K562 (cell line): ENCODE measurements around the gene PAPOLB. TPM values are rescaled to one million over a fixed set of nuclear protein-coding genes. Genes with fewer than 3 reads are reported as not detected.

Experiments used
- ATAC-seq: fragments of 200-7000 bp; cut with Tn5 transposase; 3 replicates; pipeline ENCODE4 v1.9.1; 2020; ENCODE audit warnings: moderate library complexity
- BruUV-seq: library from RNA; stranded (reverse); fragments of 400-500 nt; replicated peaks from 2 replicates; lab custom pipeline; 2021; lab: Mats Ljungman, UMichigan
- CTCF ChIA-PET: fragments of 300-600 bp; formaldehyde crosslinking; extraction: SDS; loops from one replicate; lab custom pipeline; 2021; ENCODE audit warnings: low intra/inter-chr PET ratio; lab: Yijun Ruan, JAX
- POLR2A ChIA-PET: fragments of 300-600, 350-650 bp; sonication (Branson Sonifier 250); formaldehyde crosslinking; extraction: SDS; loops from one replicate; lab custom pipeline; 2021; ENCODE audit warnings: antibody characterized with exemption, inconsistent platforms; lab: Yijun Ruan, JAX
- DNase-seq, 4 experiments: peaks; one replicate each; pipeline versions ENCODE4 v3.0.0 to v3.0.0-alpha.2; 2011 to 2018; ENCODE audit warnings: low spot score in 3 of 4, mixed read lengths in 3 of 4; ENCODE audit errors: extremely low read depth in 1 of 4
- FAIRE-seq: peaks from 2 replicates; lab custom pipeline; 2011; peaks lifted over from hg19 to GRCh38; lab: Jason Lieb, UNC
- H2AFZ ChIP-seq: 2 replicates; pipeline ENCODE4 v1.6.0; 2011; ENCODE audit warnings: low read depth, low read length, control low read depth, inconsistent platforms
- H3K27ac ChIP-seq: fragments of 200-600 bp; 3 replicates; pipeline ENCODE4 v1.8.0; 2011; ENCODE audit warnings: low read depth, mild to moderate bottlenecking, control low read depth, inconsistent platforms, low read length, moderate library complexity, mixed read lengths; ENCODE audit errors: extremely low read depth
- H3K27me3 ChIP-seq, 2 experiments: fragments of 300-600 bp in 1 of 2; 2 replicates in 1 of 2; 3 replicates in 1 of 2; pipeline versions ENCODE4 v1.6.0 to v1.8.0; 2011; ENCODE audit warnings: inconsistent platforms in 2 of 2, low read length in 2 of 2, mild to moderate bottlenecking in 1 of 2, mixed read lengths in 1 of 2, moderate library complexity in 1 of 2; ENCODE audit not compliant: control insufficient read depth in 2 of 2, insufficient read depth in 2 of 2
- H3K36me3 ChIP-seq: fragments of 300-600 bp; 3 replicates; pipeline ENCODE4 v1.8.0; 2011; ENCODE audit warnings: mild to moderate bottlenecking, low read length, inconsistent platforms; ENCODE audit not compliant: control insufficient read depth, insufficient read depth
- H3K4me1 ChIP-seq, 2 experiments: fragments of 200-600 bp in 1 of 2; replicated peaks in 1 of 2; 2 replicates in 1 of 2; 3 replicates in 1 of 2; pipeline versions ENCODE4 v1.5.1 to v1.8.0; 2011; ENCODE audit warnings: inconsistent platforms in 2 of 2, low read length in 2 of 2, mild to moderate bottlenecking in 1 of 2, mixed read lengths in 1 of 2, moderate library complexity in 1 of 2; ENCODE audit not compliant: control insufficient read depth in 2 of 2, insufficient read depth in 2 of 2
- H3K4me2 ChIP-seq: 2 replicates; pipeline ENCODE4 v1.6.1; 2011; ENCODE audit warnings: low read length, control low read depth, inconsistent platforms, mixed read lengths; ENCODE audit not compliant: insufficient read depth
- H3K4me3 ChIP-seq: fragments of 200-600 bp; sonication (generic), shearing (Covaris generic); 2 replicates; pipeline ENCODE4 v1.5.1; 2016; ENCODE audit warnings: control low read depth, inconsistent platforms
- H3K79me2 ChIP-seq: fragments of 200-600 bp; 3 replicates; pipeline ENCODE4 v1.8.0; 2011; ENCODE audit warnings: low read length, inconsistent platforms; ENCODE audit not compliant: control insufficient read depth, insufficient read depth
- H3K9ac ChIP-seq, 2 experiments: 2 replicates each; pipeline versions ENCODE4 v1.6.0 to v1.6.1; 2011; ENCODE audit warnings: low read depth in 2 of 2, low read length in 2 of 2, control low read depth in 1 of 2, inconsistent platforms in 1 of 2, mild to moderate bottlenecking in 1 of 2, mixed read lengths in 1 of 2; ENCODE audit not compliant: insufficient read depth in 1 of 2
- H3K9me1 ChIP-seq: one replicate; pipeline ENCODE4 v1.6.0; 2011; ENCODE audit warnings: inconsistent platforms, mild to moderate bottlenecking, low read length, moderate library complexity; ENCODE audit not compliant: control insufficient read depth, insufficient read depth
- H3K9me3 ChIP-seq: replicated peaks from 2 replicates; pipeline ENCODE4 v1.5.1; 2011; ENCODE audit warnings: low read depth, low read length, inconsistent platforms; ENCODE audit not compliant: control insufficient read depth, insufficient read depth
- H4K20me1 ChIP-seq: replicated peaks from 2 replicates; pipeline ENCODE4 v1.6.1; 2011; ENCODE audit warnings: low read length, inconsistent platforms, mixed read lengths; ENCODE audit not compliant: control insufficient read depth, insufficient read depth
- HDAC8 ChIP-seq: fragments of 450-650 bp; IDR thresholded peaks from 2 replicates; pipeline ENCODE4 v1.6.1; 2016; ENCODE audit warnings: mild to moderate bottlenecking, missing genetic modification characterization, moderate library complexity, missing compliant biosample characterization
- JUN ChIP-seq, 2 experiments: sonication (generic) in 1 of 2; formaldehyde crosslinking in 1 of 2; IDR thresholded peaks; 2 replicates each; pipeline versions ENCODE4 v1.6.1 to v1.8.0; 2012 to 2022; ENCODE audit warnings: borderline replicate concordance in 2 of 2, mild to moderate bottlenecking in 2 of 2, improper control_type of control experiment in 1 of 2, low read depth in 1 of 2, low read length in 1 of 2, missing genetic modification reagents in 1 of 2
- NCOA6 ChIP-seq: fragments of 450-650 bp; IDR thresholded peaks from 2 replicates; pipeline ENCODE4 v1.6.1; 2017; ENCODE audit warnings: mild to moderate bottlenecking
- SP2 ChIP-seq: IDR thresholded peaks from 2 replicates; pipeline ENCODE4 v1.6.1; 2011; ENCODE audit warnings: mild to moderate bottlenecking, low read depth, low read length, moderate library complexity; ENCODE audit not compliant: poor library complexity, severe bottlenecking; ENCODE audit errors: extremely low read depth
- TCFL5 ChIP-seq: fragments of 250-450 bp; sonication (Bioruptor Pico); conservative IDR thresholded peaks from 2 replicates; pipeline ENCODE4 v1.6.1; 2021; ENCODE audit warnings: mild to moderate bottlenecking, moderate library complexity, matching md5 sums
- ZFX ChIP-seq: sonication (generic); formaldehyde crosslinking; IDR thresholded peaks from 2 replicates; pipeline ENCODE4 v1.8.0; 2022; ENCODE audit warnings: mild to moderate bottlenecking, missing genetic modification reagents, moderate library complexity
- WGBS: fragments of 100-300 bp; shearing (Covaris generic); methylation state at CpG from one replicate; pipeline ENCODE4 v1.1.6; 2016; ENCODE audit warnings: low coverage, mixed read lengths; ENCODE audit not compliant: insufficient coverage; ENCODE audit errors: missing lambda C conversion rate; 5-methylcytosine and 5-hydroxymethylcytosine counted together
- in situ Hi-C: fragments of 300-500 bp; cut with MboI; formaldehyde crosslinking; loops from 4 replicates; pipeline ENCODE4 v1.15.0; 2018; ENCODE audit warnings: inconsistent platforms, mixed read lengths
- intact Hi-C: fragments of 100-400 bp; cut with micrococcal nuclease; formaldehyde crosslinking; loops from 2 replicates; pipeline ENCODE4 v1.14.2; 2022
- polyA plus RNA-seq, 8 experiments: library from polyadenylated mRNA; depleted of rRNA in 4 of 8; stranded (reverse) in 5 of 8; unstranded in 3 of 8; fragments of >200 nt; fragmentation: Nextera tagmentation in 2 of 8; fragmentation: Illumina TruSeq in 1 of 8; extraction: Ambion mirVana in 2 of 8; extraction: Trizol in 1 of 8; gene quantifications; 2 replicates each; pipeline versions ENCODE4 v1.2.1 to v1.2.3, GENCODE V29; 2011 to 2014; ENCODE audit warnings: inconsistent platforms in 1 of 8, missing spikeins in 1 of 8
- total RNA-seq, 7 experiments: library from RNA; depleted of rRNA in 6 of 7; stranded (reverse); fragments of >200 nt in 6 of 7; fragmentation: Illumina TruSeq in 2 of 7; extraction: Trizol in 2 of 7; gene quantifications; 2 replicates each; pipeline versions ENCODE4 v1.2.1 to v1.2.3, GENCODE V29; 2011 to 2021; ENCODE audit warnings: low replicate concordance in 1 of 7
- TF ChIP-seq, protein P1 (sequence below), 2 experiments: fragments of 450-650 bp; IDR thresholded peaks; 2 replicates each; pipeline ENCODE4 v1.6.1; 2018; ENCODE audit warnings: mild to moderate bottlenecking in 2 of 2, low read depth in 1 of 2; ENCODE audit not compliant: partially characterized antibody in 2 of 2

PAPOLB gene
- total and polyA plus RNA-seq, 9 of the 15 experiments (the other 6 are each of a cell fraction or from before 2014, with no cell fraction given): 0.04 to 0.33 (median 0.16) TPM; not detected in 4

DNA sequence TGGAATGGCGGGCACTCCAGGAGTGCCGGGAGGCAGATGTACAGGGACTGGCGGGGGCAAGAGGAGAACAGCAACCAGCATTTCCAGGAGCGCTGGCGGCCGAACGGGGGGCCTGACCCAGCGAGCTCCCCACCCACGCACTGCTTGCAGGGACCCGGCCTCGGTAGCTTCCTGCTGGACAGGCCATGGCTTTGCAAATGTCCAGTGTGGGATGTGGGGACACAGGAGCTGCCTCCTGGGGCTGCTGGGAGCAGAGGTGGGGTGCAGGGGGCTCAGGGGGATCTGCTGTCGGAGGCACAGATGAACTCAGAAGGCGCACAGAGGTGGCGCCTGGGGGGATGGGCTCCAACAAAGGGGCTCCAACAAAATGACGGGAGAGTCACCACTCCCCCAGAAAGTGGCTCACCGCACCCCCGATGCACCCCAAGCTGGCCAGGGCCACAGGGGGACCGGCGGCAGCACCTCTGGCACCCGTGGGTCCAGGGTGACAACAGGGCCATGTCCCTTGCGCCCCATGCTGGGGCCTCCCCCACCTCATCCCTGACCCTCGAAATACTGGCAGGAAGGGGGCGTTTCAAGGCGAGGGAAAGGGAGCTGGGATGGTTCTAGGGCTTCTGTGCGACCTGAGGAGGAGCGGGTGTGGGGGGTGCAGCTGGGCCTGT is 45.3 kb downstream of the PAPOLB start:
- in situ Hi-C loops (no loop called here), intact Hi-C loops (no loop called here)
- CTCF ChIA-PET: no interaction called here
- H3K9me3 ChIP-seq: no peaks in the 10 kb centered on the region
- H3K9ac ChIP-seq: no peak overlapping the region
- no TSS peak for BruUV-seq
- WGBS: 63% methylated on average over 24 of the region's 26 CpGs
- no peak overlapping the region for H3K4me2 ChIP-seq
- no peak for DNase-seq
- H3K4me1 ChIP-seq: peaks cover 0 to 51% of the 10 kb centered on the region in 2 experiments; a peak in 2 of 5 replicates
- no peaks in the 10 kb centered on the region for H3K9me1 ChIP-seq
- H3K4me3 ChIP-seq: no peak overlapping the region
- no peak overlapping the region for H2AFZ ChIP-seq
- POLR2A ChIA-PET: interaction anchor here (0.5 to 1.1 kb wide), 4 partner anchors 8 to 267 kb away, joined by 3 read pairs; no protein-coding TSS in a partner anchor
- no peaks in the 10 kb centered on the region for H3K79me2 ChIP-seq
- H3K27ac ChIP-seq: no peak overlapping the region
- no peaks in the 10 kb centered on the region for H4K20me1 ChIP-seq
- no peak for ATAC-seq
- FAIRE-seq: no peak
- no peaks in the 10 kb centered on the region for H3K27me3 ChIP-seq
- H3K36me3 ChIP-seq: no peaks in the 10 kb centered on the region
- no peak for TF ChIP-seq SP2
- no peak for TF ChIP-seq TCFL5 (CRISPR knock-in tag)
- TF ChIP-seq, protein P1, sequence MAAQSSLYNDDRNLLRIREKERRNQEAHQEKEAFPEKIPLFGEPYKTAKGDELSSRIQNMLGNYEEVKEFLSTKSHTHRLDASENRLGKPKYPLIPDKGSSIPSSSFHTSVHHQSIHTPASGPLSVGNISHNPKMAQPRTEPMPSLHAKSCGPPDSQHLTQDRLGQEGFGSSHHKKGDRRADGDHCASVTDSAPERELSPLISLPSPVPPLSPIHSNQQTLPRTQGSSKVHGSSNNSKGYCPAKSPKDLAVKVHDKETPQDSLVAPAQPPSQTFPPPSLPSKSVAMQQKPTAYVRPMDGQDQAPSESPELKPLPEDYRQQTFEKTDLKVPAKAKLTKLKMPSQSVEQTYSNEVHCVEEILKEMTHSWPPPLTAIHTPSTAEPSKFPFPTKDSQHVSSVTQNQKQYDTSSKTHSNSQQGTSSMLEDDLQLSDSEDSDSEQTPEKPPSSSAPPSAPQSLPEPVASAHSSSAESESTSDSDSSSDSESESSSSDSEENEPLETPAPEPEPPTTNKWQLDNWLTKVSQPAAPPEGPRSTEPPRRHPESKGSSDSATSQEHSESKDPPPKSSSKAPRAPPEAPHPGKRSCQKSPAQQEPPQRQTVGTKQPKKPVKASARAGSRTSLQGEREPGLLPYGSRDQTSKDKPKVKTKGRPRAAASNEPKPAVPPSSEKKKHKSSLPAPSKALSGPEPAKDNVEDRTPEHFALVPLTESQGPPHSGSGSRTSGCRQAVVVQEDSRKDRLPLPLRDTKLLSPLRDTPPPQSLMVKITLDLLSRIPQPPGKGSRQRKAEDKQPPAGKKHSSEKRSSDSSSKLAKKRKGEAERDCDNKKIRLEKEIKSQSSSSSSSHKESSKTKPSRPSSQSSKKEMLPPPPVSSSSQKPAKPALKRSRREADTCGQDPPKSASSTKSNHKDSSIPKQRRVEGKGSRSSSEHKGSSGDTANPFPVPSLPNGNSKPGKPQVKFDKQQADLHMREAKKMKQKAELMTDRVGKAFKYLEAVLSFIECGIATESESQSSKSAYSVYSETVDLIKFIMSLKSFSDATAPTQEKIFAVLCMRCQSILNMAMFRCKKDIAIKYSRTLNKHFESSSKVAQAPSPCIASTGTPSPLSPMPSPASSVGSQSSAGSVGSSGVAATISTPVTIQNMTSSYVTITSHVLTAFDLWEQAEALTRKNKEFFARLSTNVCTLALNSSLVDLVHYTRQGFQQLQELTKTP (IDR thresholded peaks at IDR 0.05; ENCODE audit: low read depth in 1 of 2, partially characterized antibody in 2 of 2): no peak
- TF ChIP-seq ZFX: no peak
- TF ChIP-seq NCOA6: no peak
- TF ChIP-seq HDAC8: no peak
- TF ChIP-seq JUN (IDR thresholded peaks at IDR 0.05; ENCODE audit: borderline replicate concordance, low read depth, low read length): no peak
- no peak for TF ChIP-seq JUN (CRISPR knock-in tag; IDR thresholded peaks at IDR 0.05; ENCODE audit: borderline replicate concordance)
